ENCODE measurements around the gene LMF1. TPM values are rescaled to one million over a fixed set of nuclear protein-coding genes. Genes with fewer than 3 reads are reported as not detected.

The LMF1 gene
- total and polyA plus RNA-seq, 2 of the 8 experiments (the other 6 are each of a cell fraction or from before 2014, with no cell fraction given) = 3.5 to 9.1 TPM

- H2BK12ac ChIP-seq (ENCODE audit: low read depth, low read length) = no peak overlapping the region
- H2BK5ac ChIP-seq (ENCODE audit: low read depth, low read length) = no peak overlapping the region
- H3K79me2 ChIP-seq (ENCODE audit: control insufficient read depth in 1 of 2, insufficient read depth in 2 of 2, low read length in 2 of 2) = no peaks in the 10 kb centered on the region
- H3K4me3 ChIP-seq (ENCODE audit: extremely low read depth in 1 of 4, insufficient read depth in 2 of 4, low read depth in 3 of 4, low read length in 4 of 4) = no peak overlapping the region
- no peak overlapping the region for H3K18ac ChIP-seq (ENCODE audit: extremely low read depth, low read length)
- H3K79me1 ChIP-seq (ENCODE audit: low read depth, low read length) = no peaks in the 10 kb centered on the region
- H3K4me2 ChIP-seq (ENCODE audit: insufficient read depth in 1 of 2, low read depth in 2 of 2, low read length in 2 of 2) = no peak overlapping the region
- ChIA-PET POLR2A (ENCODE audit: partially characterized antibody) (no interaction called here), CTCF (ENCODE audit: partially characterized antibody) (no interaction called here)
- no peaks in the 10 kb centered on the region; a peak in 1 of 7 replicates for H3K27me3 ChIP-seq (replicated peaks in 1 of 4; ENCODE audit: control insufficient read depth in 3 of 4, extremely low read depth in 1 of 4, insufficient read depth in 3 of 4, low read length in 3 of 4)
- no peak overlapping the region for H2BK15ac ChIP-seq (ENCODE audit: low read length)
- no peak overlapping the region for H3K4ac ChIP-seq (replicated peaks; ENCODE audit: insufficient read length, low read depth, low read length)
- H3K9me3 ChIP-seq (ENCODE audit: insufficient read depth in 2 of 2, low read depth in 1 of 2, low read length in 1 of 2) = peaks cover 0 to 20% of the 10 kb centered on the region in 2 experiments; a peak in 2 of 4 replicates
- H3K9ac ChIP-seq (replicated peaks in 1 of 4; ENCODE audit: extremely low read depth in 1 of 4, low read depth in 3 of 4, low read length in 3 of 4) = no peak overlapping the region
- H2BK20ac ChIP-seq (ENCODE audit: low read length) = no peak overlapping the region
- H2AK5ac ChIP-seq (ENCODE audit: low read depth, low read length) = no peak overlapping the region
- WGBS, 2 experiments (ENCODE audit: extremely low coverage in 1 of 2, insufficient coverage in 1 of 2, insufficient read length in 1 of 2, insufficient replicate concordance in 2 of 2, low coverage in 1 of 2, low lambda C conversion rate in 2 of 2, missing lambda C conversion rate in 1 of 2) = 94% methylated on average over 16 of the region's 16 CpGs; no CpG with 5 or more reads in 1 of the 2 experiments
- H3K14ac ChIP-seq (ENCODE audit: insufficient read length) = no peak overlapping the region
- no peaks in the 10 kb centered on the region for H3K23me2 ChIP-seq (ENCODE audit: low read depth, low read length)
- H3K27ac ChIP-seq (ENCODE audit: low read depth, low read length) = no peak overlapping the region
- TF ChIP-seq ASH2L (IDR thresholded peaks at IDR 0.05; ENCODE audit: low read length) = no peak
- no peak for TF ChIP-seq SIRT6 (IDR thresholded peaks at IDR 0.05; ENCODE audit: low read length)
- TF ChIP-seq SAP30 (IDR thresholded peaks at IDR 0.05; ENCODE audit: insufficient read depth, insufficient replicate concordance, low read length) = no peak
- no peak for TF ChIP-seq YY1 (IDR thresholded peaks at IDR 0.05; ENCODE audit: low read depth, low read length)
- TF ChIP-seq TAF7 (optimal IDR thresholded peaks at IDR 0.05; ENCODE audit: borderline replicate concordance, low read depth, low read length) = no peak
- no peak for TF ChIP-seq CBX5 (IDR thresholded peaks at IDR 0.05; ENCODE audit: low read depth, low read length)
- H3K36me3 ChIP-seq (ENCODE audit: control insufficient read depth in 2 of 4, insufficient read depth in 4 of 4, low read length in 3 of 4) = no peaks in the 10 kb centered on the region
- DNase-seq (ENCODE audit: low read depth in 1 of 2, low spot score in 2 of 2) = no peak
- FAIRE-seq = no peak
- H4K20me1 ChIP-seq (replicated peaks in 1 of 2; ENCODE audit: control insufficient read depth in 1 of 2, insufficient read depth in 2 of 2, low read length in 2 of 2) = no peaks in the 10 kb centered on the region
- no peak overlapping the region for H2AFZ ChIP-seq (ENCODE audit: low read length)
- H4K91ac ChIP-seq (replicated peaks; ENCODE audit: insufficient read length, low read length) = no peak overlapping the region
- H3K56ac ChIP-seq (replicated peaks; ENCODE audit: insufficient read length, low read depth, low read length) = no peak overlapping the region
- no peak overlapping the region for H2BK120ac ChIP-seq (replicated peaks; ENCODE audit: low read depth, low read length)
- H4K8ac ChIP-seq (ENCODE audit: extremely low read depth, insufficient read depth, low read length) = no peak overlapping the region
- no peak overlapping the region for H3K23ac ChIP-seq (ENCODE audit: insufficient read length)
- H3K4me1 ChIP-seq (replicated peaks in 1 of 4; ENCODE audit: control insufficient read depth in 3 of 4, insufficient read depth in 4 of 4, low read length in 3 of 4) = no peaks in the 10 kb centered on the region; a peak in 1 of 7 replicates
- H4K5ac ChIP-seq (ENCODE audit: insufficient read length, low read depth, low read length) = no peak overlapping the region
Observed at GRCh38 chr16:879986-880385, 90.8 kb downstream of the LMF1 start.

All from H1 (cell line).